DMS53 treated with DMSO at 0.1 percent for 48 hours (cell line): Measurements from ENCODE around the gene ATL2.
"Not testable (repeated sequence)": the region's sequence is repeated elsewhere in the genome, so short reads cannot be mapped to it uniquely, and the experiment has no call there.

Experiments used
- DNase-seq: peaks from one replicate; lab custom pipeline; 2025; ENCODE audit not compliant: unreplicated experiment; lab: John Stamatoyannopoulos, UW

The ATL2 gene

DNA sequence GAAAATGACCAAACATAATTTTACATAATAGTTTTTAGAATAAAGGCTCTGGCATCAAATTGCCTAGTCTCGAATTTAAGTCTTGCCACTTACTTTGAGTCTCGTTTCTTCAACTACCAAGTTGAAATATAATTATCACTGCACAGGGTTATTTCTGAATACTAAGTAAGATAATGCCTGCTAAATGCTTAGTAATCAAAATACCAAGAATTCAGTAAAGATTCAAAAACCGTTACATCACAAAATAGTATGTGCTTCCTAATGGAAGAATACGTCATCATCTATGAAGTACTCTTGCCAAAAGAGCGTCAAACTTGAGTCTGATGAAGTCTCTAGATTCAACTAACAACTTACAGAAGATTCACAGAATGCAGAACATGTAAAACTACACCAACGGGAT lies 40.5 kb downstream of the ATL2 start:
- no peak for DNase-seq

DNA sequence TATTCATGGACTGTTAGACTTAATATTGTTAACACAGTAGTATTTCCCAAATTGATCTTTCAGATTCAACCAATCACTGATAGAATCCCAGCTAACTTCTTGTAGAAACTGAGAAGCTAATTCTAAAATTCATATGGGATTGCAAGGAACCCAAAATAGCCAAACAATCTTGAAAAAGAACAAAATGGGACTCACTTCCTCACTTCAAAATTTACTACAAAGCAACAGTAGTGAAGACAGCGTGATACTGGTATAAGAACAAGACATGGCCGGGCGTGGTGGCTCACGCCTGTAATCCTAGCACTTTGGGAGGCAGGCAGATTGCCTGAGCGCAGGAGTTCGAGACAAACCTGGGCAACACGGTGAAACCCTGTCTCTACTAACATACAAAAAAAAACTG lies 46.3 kb downstream of the ATL2 start:
- no peak for DNase-seq

DNA sequence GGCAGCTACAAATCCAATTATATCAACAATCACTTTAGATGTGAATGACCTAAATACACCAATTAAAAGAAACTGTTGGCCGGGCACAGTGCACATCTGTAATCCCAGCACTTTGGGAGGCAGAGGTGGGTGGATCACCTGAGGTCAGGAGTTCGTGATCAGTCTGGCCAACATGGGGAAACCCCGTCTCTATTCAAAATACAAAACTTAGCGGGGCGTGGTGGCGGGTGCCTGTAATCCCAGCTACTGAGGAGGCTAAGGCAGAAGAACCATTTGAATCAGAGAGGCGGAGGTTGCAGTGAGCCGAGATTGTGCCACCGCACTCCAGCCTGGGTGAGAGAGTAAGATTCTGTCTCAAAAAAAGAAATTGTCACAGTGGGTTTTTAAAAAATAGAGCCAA lies 49.5 kb downstream of the ATL2 start:
- no peak for DNase-seq

DNA sequence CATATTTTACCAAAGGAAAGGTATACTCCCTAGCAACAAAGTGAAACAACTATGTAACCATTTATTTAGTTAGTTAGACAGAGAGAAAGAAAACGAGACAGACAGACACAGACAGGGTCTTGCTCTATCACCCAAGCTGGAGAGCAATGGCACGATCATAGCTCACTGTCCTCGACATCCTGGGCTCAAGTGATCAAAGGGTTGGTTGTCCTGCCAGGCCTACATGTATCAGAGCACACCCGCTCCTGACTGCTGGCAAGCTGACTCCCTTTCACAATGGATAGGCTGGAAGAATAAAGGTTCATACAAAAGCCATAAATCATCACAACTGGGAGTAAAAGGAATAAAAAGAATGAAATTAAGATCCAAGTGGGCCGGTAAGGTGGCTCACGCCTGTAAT lies 53.5 kb downstream of the ATL2 start:
- DNase-seq = no peak

DNA sequence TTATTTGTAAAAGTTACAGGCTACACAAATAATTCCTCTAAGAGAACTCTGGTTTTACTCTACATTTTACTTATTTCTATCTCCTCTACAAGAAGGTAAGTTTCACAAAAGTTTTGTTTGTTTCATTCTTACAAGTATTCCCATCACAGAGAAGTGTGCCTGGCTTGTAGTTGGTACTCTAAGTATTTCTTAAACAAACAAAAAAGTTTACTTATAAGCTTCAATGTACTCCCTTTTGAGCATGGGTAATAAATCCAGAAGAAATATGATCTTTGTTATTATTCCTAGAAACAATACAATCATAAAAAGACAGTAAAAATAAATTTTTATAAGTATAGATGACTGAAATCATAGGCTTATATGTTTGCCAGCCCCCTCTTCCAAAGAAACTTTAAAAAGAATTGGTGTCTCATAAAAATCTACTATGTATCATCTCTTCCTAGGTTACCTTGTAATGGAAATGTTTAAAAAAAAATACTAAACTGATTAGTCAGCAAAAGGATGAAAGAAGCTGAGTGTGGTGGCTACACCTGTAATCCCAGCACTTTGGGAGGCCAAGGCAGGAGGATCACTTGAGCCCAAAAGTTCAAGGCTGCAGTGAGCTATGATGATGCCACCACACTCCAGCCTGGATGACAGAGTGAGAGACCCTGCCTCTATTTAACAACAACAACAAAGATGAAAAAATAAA lies 54.7 kb downstream of the ATL2 start:
- DNase-seq = no peak

DNA sequence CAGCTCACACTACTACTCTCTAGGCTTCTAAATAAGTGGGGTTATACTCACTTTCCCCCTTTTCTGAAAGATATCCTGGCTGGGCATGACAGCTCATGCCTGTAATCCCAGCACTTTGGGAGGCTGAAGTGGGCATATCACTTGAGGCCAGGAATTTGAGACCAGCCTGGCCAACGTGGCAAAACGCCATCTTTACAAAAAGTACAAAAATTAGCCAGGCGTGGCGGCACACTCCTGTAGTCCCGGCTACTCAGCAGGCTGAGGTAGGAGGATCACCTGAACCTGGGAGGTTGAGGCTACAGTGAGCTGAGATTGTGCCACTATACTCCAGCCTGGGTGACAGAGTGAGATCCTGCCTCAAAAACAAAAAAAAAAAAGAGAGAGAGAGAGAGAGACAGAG lies 57.8 kb downstream of the ATL2 start:
- not testable (repeated sequence) for DNase-seq

DNA sequence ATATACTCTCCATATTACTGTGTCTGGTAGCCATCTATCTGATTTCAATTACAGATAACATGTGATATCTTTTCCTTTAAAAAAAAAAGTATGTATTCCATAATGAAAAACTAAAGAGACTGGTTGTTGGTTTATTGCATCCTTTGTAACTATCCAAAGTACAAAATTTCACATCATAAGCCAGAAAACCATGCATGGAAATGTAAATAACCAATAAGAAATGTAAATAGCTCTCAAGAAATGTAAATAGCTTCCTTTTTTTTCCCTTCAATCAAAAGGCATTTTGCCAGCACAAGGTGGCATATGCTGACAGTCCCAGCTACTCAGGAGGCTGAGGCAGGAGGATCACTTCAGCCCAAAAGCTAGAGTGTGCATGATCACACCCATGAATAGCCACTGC lies 59.3 kb downstream of the ATL2 start:
- no peak for DNase-seq

DNA sequence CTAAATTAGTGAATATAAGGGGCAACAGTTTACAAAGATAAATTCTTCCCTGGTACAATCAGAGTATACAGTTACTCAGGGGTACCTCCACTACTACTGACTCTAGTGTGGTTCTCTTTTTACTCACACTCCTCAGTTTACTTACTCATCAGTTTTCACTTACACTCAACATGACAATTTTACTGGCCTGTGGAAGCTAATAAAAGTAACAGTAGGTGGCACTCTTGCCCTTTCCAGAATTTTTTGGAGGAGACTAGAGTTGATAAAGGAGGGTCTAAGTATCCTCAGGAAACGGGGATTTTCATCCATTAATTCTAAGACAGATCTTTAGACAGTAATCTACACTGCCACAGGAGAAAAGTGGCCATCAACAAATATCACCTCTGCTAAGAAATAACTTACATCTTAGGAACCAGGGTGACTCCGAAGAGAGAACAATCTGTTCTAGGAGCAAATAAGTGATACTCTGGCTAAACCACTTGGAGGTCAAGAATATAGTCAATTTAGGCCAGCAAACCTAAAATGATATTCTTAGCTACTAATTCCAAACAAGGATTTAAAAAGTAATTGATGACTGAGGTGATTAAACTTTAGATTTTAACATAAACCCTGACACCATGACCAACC lies 61.3 kb downstream of the ATL2 start:
- DNase-seq = peak; percentile 7

DNA sequence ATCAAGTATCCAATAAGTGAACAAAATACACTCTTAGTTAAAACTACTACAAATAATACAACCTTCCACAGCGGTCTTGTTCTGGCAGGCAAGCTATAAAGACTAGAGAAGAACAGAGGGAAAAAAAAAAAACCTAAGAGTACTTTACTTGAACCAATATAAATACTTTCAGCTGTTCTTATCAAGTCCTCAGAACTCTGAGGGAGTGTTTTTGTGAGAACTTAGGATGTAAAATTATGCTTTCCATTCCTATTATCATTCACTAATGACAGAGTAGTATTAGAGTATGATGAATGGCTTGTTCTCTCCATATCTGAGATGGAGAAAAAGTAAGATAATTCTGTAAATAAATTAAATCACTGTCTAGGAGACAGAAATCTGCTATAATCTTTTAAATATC lies 68.3 kb downstream of the ATL2 start:
- DNase-seq = no peak

DNA sequence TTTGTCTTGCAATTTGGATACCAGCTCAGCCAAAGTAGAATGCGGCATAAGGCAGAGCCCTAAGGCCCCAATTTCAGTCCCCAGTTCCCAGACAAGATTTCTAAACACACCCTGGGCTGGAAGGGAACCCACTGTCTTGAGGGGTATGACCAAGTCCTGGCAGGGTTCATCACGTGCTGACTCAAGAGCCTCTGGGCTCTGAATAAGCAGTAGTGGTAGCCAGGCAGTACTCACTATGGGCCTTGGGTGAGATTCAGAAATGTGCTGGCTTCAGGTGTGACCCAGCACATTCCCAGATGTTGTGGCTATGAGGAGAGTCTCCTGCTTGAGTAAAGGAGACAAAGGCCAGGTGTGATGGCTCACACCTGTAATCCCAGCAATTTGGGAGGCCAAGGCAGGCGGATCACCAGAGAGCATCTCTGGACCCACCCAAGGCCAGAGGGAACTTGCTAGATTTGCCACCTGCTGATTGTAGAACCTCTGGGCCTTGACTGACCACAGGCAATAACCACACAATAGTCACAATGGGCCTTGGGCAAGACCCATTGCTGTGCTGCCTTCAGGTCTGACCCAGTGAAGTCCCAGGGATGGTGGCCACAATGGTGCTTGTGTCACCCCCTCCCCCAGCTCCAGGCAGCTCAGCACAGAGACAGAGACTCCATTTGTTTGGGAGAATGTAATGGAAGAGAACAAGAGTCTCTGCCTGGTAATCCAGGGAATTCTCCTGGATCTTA lies 74.9 kb downstream of the ATL2 start:
- no peak for DNase-seq

DNA sequence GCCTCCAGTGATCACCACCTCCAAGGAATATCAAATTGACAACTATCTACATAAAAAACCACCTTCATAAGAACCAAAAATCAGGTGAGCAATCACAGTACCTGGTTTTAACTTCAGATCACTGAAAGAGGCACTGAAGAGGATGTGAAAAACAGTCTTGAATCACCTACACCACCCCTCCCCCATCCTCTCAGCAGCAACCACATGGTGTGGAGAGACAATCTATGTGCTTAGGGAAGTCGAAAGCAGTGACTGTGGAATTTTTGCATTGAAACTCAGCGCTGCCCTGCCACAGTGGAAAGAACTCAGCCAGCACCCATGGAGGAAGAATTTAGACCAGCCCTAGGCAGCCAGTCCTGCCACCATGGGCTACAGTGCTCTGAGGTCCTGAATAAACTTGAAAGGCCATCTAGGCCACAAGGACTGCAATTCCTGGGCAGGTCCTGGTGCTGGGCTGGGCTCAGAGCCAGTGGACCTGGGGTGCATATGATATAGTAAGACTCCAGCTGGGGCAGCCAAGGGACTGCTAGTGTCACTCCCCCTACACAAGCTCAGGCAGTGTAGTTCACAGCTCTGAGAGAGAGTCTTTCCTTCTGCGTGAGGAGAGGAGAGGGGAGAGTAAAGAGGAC lies 75.6 kb downstream of the ATL2 start:
- DNase-seq = no peak

DNA sequence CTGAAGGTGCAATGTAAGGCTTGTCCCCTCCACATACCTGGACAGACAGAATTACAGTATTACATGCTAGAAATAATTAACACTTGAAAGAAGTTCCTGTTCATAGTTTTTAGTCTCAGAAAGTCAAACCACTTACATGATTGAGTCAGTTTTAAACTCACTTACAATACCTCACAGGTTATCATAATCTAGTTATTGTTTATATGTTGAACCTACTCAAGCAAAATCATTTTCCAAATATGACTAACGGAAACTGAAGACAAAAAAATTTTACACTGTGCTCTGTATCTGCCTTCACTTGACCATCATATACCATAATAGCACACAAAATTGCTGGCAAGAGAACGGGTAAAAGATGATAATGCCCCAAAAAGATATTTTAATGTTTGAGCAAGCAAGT lies 78.5 kb downstream of the ATL2 start:
- no peak for DNase-seq

DNA sequence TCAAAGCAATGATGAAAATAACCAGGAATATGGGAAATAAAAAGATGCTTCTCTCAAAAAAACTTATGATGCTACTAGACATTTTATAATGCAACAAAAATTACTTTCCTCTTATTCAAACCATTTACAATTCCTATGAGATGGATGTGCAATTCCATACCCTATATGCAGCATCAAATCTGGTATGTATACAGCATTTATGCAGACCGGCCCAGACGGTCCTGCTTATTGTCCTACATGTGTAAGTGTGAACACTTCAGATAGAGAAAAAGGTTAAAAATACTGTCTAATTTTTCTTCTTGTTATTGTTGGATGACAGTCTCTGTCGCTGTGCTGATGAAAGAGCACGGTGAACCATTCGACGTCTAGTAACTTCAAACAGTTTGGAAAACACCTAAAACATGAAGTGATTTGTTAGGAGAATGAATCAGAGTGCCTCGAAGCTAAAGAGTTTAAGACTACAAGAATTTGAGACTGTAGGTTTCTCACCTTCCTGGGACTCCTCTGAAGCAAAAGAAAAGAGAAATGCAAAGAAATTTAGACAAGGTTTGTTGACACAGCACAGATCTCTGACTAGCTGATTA lies 80.8 kb downstream of the ATL2 start:
- DNase-seq = no peak

DNA sequence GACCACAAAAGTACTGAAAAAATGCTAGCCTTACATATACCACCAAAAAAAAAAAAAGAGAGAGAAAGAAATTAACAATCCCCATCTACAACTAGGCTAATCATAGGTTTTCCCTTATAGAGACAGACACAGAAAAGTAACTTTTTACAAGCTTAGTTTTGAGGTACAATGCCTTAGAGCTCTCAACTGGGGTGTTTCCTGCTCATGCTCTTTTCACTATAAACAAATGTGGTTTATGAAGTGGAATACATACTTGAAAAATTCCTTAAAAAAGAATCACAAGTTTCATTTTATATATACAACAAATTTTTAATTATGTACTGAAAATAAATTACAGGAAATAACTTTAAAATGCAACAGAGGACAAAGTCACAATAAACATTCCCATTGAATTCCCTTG lies 82.5 kb downstream of the ATL2 start:
- DNase-seq = no peak

DNA sequence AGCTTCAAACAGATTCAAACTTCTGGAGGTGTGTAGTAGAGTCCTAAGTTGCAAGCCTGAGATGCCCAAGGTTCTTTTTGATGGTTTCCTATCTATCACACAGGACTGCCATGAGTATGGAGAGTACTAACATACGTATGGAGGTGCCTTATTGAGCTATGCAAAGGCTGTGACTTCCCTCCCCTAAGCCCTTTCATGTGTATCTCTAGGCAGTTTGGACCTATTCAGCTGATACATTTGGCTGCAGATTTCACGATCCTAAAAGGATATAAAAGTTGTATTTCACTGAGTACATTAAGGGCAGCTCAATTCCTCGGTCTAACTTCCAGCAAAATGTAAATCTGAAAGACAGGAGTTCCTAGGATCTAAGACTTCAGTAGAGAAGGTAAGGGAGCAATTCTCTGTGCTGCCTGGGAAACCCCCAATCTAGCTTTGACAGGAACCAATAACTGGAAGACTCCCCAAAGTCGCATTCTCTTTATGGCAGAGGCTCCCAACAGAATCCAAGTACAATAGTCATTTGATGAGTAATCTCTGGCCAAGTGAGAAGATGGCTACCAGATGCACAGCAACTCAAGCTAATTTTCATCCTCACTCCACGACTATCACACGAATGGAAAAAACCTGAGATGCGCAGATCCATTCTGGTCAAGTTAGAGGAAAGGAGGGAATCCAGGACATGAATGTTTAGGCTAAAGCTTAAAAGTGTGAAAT lies 83.8 kb downstream of the ATL2 start:
- no peak for DNase-seq

DNA sequence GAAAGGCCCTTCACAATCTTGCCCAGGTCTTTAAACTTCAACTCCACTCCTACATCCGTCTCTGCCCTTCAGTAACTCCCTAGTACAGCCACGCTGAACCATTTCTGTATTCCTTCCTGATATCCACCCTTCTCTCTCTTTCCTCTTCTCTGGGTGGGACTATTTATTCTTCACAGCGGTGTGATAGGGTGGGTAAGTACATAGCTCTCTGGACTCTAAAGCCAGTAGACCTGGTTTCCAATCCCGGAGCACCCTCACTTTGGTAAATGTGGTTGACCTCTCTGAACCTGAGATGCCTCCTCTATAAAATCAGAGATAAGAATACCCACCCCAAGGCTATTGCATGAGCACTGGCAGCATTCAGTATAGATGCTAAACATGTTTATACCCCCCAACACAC lies 86.7 kb downstream of the ATL2 start:
- no peak for DNase-seq

DNA sequence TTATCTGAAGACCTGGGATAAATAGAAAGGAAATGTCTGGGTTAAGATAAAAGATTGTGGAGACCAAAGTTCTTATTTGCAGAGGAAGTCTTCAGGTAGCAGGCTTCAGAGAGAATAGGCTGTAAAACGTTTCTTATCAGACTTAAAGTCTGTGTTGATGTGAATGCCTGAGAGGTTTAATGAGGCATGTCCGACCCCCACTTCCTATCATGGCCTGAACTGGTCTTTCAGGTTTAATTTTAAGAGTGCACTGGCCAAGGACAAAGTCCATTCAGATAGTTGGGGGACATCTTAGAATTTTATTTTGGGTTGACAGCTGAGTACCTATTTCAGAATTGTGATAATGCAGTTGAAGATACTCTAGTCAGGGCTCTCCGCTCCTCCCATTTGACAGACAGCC lies 92.1 kb downstream of the ATL2 start:
- peak; percentile 11 for DNase-seq

DNA sequence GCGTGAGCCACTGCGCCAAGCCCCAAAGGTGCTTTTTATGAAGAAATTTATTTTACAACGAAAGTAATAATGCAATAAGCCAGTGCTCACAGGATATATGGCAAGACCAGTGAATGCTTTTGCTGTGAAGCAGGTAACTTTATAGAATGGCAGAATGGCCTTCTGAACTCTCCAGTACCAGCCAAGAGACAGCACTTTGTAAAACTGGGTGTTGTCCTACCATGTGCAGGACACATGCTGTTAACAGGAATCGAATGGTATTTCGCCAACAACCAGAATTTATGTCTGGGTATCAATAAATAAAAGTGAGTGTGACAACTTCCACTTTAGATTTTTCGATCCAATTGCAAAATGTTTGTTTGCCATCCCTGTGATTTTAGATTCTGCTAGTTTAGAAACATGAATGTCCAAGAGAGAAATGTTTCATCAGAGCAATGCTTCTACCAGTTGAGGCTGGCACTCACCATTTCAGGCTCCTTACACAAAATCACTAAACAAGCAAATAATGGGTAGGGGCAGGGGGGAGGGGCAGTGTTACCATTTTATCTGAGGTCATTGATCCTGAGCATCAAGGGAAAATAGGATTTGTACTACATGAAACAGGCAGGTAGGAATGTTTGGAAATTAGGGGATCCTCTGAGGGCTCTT lies 95.9 kb downstream of the ATL2 start:
- no peak for DNase-seq

DNA sequence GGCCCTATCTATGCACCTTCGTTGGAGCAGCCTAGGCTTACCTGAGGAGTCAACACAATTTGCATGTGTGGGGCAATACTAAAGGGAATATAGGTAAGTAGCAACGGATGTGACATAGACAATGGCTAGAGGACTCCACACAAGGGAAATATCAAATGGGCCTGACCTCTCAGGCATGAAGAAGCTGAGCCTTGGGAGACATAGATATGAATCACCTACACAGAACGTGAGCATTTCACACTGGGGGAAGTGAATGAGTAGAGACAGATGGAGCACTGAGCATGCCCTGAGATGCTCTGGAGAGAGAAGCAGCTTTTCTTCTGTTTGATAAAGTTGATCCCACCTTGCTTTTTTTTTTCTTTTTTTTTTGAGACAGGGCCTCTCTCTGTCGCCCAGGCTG lies 97.9 kb downstream of the ATL2 start:
- DNase-seq = no peak

DNA sequence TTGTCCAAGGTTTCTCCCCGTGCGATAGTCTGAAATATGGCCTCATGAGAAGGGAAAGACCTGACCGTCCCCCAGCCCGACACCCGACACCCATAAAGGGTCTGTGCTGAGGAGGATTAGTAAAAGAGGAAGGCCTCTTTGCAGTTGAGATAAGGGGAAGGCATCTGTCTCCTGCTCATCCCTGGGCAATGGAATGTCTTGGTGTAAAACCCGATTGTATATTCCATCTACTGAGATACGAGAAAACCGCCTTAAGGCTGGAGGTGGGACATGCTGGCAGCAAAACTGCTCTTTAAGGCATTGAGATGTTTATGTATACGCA lies 99.0 kb downstream of the ATL2 start:
- DNase-seq = not testable (repeated sequence)
